ENCODE data around the gene M1AP.

GRCh38 chr2:74619651-74620297 is 28.4 kb downstream of the M1AP start:
- TF ChIP-seq POLR2A (IDR thresholded peaks at IDR 0.05), result no peak
- TF ChIP-seq CTCF (IDR thresholded peaks at IDR 0.05), result no peak

All from esophagus squamous epithelium (tissue), 4 donors.